C1 segment of cervical spinal cord (tissue), 14 donors: Measurements from ENCODE around the gene MYORG.
A peak's percentile ranks its signal among the peaks of the same experiment; 100 is the strongest.

Experiments
- DNase-seq, 14 donors: peaks; one replicate each; lab custom pipeline; 2025; lab: John Stamatoyannopoulos, UW

MYORG gene

GRCh38 chr9:34376596-34377403, at the start of gene MYORG:
Gene MYORG (minus strand): TSS chr9:34376898. CDS start chr9:34372943, 3,955 bp downstream.
- DNase-seq = peak; percentile 48 to 95 (median 86)

DNA sequence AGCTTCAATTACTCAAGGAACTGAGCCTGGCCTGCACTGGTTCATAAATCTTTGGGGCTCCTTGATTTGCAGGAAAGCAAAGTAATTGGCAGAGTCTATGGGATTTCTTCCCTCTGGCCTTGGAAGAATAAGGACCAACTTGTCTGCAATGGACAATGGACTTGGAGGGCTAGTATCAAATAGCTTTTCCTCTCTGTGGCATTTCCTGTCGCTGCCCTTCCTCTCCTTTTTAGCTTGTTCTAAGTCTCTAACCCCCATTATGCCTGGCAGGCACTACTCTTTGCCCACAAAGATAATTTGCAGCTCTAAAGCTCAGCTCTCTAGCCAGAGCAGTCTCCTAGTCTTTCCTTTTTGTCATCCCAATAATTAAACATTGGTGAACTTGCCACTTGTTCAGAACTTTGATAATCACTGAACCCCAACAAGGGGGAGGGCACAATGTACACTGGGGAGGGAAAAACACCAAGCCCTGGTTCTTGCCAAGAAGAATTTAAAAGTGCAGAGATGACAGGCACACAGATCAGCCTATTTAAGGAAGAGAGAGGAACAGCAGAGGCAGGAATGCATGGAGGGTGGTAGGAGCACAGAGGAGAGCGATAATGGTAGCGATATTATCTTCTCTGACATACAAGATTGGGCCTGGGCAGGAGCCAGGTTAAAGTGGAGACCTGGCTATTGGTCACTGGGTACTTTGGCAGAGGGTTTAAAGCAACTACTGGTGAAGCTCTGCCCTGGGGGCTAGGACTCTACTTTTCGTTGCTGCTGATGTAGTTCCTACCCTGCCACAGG, 43.2 kb upstream of the MYORG start:
- no peak for DNase-seq

DNA sequence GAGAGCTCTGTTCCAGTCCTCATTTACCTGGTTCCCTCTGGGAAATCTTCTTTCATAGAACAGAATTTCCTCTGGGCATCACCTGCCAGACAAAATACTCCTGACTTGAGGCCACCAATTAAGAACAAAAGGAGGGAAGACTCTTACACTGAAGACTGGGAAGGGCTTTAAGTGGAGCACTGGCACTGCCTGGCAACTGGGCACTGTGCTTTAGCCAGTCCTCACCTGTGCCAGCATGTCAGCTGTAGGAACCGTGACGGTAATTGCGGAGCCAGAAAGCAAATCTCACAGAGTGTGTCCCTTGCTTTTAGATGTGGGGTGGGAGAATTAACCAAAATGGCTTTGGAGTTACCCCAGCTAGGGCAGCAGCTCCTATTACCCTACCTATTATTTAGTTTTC, 41.0 kb upstream of the MYORG start:
- peak in 1 of 14 donors; percentile 52 for DNase-seq

DNA sequence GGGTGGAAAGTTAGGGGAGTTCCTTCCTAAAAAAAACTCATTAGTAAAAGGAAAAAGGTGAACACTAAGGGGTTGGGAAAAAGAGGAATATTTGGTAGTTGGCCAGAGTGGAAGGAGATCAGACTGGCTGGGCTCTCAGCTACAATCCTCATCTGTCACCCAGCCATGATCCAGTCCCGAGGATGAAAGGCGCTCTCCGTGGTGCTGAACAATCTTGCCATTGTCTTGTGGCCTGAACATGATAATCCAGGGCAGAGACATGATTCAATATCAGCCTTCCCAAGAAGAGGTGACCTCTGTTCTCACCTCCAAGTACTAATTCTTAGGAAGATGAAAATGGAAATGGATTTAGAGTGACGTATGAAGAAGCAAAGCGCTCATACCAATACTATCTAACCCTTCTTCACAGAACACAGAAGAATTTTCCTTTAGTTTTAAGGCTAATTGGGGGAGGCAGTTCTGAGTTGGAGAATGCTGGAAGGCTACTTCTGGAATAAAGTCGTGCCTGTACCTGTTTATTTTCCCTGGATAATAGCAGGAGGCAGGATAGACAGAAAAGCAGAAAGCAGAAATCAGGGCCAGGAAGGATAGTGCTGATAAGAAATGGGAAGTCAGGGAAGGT, 36.6 kb upstream of the MYORG start:
- DNase-seq = peak in 6 of 14 donors; percentile 9 to 21 (median 11)

DNA sequence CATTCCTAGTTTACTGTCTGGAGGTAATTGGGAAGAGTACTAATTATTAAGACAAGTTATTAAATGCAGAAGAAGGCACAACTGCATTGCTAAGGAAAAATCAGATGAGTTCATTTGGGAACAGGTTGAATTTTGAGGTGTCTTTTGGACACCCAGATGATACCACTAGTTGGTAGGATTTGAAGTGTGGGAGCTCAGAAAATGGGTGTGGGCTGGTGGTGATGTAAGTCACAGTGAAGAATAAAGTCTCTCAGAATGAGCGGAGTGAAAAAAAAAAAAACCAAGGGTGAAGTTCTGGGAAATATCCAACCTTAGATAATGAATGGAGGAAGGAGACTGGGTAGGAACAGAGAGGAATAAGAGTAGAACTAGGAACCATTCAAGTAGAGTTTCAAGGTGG, 35.6 kb upstream of the MYORG start:
- no peak for DNase-seq

- no peak for DNase-seq
Observed at GRCh38 chr9:34409154-34409553, 32.5 kb upstream of the MYORG start.

GRCh38 chr9:34408173-34408572, 31.5 kb upstream of the MYORG start:
- peak in 1 of 14 donors; percentile 14 for DNase-seq

DNA sequence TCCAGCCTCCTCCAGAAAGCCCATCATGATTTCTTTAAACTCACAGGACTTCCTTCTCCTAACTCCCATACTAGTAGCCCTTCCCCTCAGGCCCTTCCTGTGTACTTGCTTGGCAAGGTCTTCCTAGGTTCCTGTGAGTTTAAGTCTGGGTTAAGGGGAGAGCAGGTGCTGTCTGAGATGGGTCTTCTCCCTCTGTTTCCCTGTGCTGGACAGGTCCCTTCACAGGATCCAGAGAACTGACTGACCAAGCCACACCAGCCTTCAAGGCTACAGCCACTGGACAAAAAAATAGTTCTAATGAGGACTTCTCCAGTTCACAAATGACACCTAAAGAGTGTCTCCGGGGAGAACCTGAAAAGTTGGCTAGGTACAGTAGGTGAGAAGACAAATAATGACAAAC, 29.5 kb upstream of the MYORG start:
- DNase-seq = no peak

DNA sequence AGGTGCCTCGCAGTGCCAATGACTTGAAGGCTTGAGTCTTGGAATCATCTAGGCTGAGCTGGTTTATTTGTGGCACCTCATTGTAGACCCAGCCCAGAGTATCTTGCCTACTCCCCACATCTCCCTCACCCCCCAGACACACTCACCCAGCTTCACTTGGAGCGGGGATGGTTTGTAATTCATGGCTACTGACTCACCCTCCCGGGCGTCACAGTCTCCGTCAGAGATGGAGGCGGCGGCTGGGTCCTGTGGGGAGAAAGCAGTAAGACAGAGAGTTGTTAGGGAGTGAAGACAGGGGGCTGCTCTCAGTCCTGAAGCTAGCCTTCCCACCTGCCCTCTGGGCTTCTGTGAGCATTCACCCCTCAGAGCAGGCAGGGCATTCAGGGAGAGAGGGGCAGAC, 29.0 kb upstream of the MYORG start:
- DNase-seq = no peak

DNA sequence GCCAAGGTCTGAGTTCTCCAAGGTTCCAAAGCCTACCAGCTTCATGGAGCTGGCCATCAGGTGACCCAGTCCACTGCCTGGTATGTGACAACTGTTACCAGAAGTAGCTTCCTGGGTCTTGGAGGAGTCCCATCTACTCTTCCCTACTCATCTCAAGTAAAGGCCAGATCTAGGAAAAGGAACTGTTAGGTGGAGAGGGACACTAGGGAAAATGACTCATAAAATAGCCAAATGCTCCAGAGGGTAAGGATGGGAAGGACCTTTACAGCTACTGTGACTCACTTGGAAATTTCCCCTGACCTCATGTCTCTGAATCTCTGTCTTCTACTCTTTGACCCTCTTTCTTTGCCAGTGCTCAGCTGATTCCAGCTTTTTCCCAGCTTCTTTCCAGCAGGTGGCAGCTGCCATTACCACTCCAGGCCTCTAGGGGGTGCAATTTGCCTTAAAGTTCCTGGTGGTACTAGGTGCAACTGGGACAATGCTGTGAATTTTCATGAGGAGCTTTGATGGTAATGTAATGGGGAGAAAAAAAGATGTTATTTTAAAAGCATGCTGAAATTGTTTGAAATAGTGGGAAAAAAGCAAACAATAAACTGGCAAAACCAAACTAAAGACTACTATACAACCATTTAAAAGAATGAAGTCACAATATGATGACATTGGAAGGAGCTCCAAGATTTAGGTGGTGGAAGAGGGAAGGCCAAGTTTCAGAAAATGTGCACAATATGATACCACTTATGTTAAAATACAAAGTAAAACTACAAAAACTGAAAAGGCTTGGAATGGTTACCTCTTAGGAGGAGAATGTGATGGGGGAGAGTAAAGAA, 27.1 kb upstream of the MYORG start:
- DNase-seq = peak in 11 of 14 donors; percentile 10 to 60 (median 39)

- DNase-seq = no peak
Observed at GRCh38 chr9:34400686-34401602, 24.2 kb upstream of the MYORG start.

DNA sequence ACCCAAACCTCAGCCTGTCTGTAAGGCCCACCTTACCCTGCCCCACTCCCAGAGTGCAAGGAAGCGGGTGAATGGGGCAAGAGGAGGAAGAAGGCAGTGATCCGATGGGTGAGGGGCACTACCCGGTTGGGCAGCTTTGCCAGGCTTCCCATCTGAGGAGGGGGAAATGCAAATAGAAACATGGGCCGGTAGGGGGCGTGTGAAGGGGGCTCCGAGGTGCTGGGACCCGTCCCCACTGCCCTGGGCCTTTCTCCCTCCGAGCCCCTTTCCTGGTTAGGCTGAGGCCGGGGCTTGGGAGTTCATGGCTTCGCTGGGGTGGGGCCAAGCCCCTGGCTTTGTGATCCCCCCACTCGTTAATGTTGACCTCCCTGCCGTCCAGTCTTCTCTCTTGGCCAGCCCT, 23.6 kb upstream of the MYORG start:
- DNase-seq = no peak

DNA sequence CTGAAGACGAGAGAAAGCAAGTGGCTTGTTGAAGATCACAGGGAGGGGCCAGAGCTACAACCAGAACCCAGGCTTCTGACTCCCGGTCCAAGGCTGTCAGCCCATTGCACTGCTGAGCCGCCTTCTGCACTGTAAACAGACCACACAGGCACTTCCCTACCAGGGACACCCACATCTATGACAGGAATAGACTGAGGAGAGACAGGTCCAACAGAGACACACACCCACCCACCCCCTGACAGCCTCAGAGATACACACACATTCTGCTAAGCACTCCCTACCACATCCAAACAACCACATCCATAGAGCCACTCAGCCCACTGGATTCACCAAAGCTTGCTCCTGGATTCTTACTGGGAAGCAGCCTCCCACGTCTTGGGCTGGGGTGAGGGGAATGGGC, 23.0 kb upstream of the MYORG start:
- DNase-seq = no peak

GRCh38 chr9:34398875-34399274, 22.2 kb upstream of the MYORG start:
- DNase-seq = no peak

GRCh38 chr9:34396276-34397214, 19.8 kb upstream of the MYORG start:
- no peak for DNase-seq

DNA sequence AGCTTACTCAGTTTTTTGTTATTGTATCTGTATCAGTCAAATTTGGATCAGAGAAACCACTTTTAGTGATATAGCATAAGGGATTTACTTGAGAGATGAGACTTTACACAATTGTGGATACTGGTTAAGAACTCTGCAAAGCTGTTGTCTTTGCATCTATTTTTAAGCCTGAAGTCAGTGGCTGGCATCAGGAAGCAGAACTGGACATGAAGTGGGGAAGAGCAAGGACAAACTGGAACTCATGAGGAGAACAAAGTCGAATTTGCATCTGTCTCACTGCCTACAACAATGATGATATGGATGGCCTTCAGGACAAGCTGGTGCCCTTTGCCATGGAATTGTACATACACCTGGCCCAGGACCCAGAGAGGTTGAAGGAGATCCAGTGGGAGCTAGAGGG, 15.8 kb upstream of the MYORG start:
- DNase-seq = no peak

DNA sequence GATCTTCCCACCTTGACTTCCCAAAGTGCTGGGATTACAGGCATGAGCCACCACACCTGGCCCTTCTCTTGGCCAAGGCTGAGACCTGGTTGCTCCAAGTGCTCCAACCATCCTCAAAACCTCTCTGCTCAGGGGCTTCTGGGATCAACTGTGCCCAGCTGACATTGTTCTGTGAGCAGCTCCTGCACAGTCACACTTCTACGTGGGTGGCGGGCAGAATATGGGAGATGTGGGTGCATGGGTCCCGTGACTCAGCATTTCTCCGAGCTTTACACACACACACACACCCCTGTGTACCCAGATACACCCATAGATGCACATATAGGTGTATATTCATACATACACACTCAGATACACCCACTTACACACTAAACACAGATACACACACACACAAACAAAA, 10.5 kb upstream of the MYORG start:
- no peak for DNase-seq

- no peak for DNase-seq
Observed at GRCh38 chr9:34386656-34387055, 10.0 kb upstream of the MYORG start.

DNA sequence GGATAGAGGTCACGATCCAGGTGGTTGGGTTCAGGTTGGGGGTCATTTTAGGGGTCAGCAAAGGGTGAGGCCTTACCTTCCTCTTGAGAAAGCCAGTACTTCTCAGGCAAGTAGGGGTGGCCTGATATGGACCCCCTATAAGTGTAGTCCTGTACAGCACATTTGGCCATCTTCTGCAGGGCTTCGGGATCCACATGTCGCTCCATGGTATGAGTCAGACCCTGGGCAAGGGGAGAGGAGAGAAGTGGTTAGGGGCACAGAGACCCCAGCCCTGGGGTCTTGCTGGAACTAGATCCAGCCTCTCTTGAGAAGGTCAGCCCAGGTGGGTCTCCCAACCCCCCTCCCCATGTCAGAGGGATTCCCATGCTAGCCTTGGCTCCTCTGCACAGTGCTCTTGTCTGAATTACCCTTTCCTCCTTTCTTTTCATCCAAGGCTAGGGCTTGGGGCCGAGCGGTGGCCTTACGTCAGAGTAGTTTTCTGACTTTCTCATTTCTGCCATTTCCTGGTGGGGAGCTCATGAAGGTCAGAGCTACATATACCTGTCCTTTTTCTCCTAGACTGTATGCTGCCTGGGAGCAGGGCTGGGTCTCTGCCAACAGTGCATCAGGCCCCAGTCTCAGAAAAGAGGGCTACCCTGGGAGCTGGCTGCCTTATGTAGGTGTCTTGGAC, 9.0 kb upstream of the MYORG start:
- no peak for DNase-seq
